ENCODE data around the gene CYTH4. TPM values are rescaled to one million over a fixed set of nuclear protein-coding genes. Genes with fewer than 3 reads are reported as not detected.
"Not testable (repeated sequence)": the region's sequence is repeated elsewhere in the genome, so short reads cannot be mapped to it uniquely, and the experiment has no call there.

CYTH4 gene
- total RNA-seq, 2 experiments from 2014 or later, result 106 to 110 TPM

DNA sequence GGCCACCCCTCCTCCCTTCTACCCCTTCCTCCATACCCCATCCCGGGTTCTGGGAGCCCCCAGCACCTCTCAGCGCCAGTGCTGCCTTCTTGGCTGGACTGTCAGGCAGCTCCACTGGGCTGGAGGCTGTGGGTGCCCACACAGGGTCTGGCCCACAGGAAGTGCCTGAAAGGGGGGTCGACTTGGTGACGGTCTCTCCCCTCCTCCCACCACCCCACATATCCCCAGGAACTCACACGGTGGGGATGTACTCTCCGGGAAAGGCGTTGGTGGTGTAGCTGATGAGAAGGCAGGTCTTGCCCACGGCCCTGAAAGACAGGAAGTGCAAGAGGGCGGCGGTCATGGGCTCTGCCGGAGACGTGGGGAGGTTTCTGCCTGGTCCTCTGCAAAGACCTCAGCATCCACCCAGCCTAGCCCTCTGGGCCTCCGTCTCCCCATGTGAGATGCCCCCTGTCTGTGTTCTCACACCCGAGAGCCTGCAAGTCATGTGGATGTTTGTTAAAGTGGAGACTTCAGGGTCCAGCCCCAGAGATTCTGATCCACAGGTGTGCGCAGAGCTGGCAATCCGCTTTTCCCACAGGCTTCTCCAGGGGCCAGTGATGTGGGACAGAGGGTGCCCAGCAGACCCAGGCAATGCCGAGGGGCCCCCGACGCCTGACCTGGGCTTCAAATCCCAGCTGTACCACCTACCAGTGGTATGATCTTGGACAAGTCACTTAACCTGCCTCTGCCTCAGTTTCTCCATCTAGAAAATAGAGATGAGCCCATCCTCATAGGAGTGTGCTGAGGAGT lies 40.8 kb upstream of the CYTH4 start:
- CTCF ChIA-PET, result interaction anchor here (0.6 to 7.3 kb wide), 17 partner anchors 10 to 367 kb away, joined by 3 to 81 read pairs (median 5); partner anchors contain the start of genes GGA1 and IL2RB
- peaks cover 72% of the 10 kb centered on the region for H3K4me1 Mint-ChIP-seq
- POLR2A ChIA-PET, result interaction anchor here (0.7 to 2.1 kb wide), 6 partner anchors 8 to 41 kb away, joined by 4 to 6 read pairs (median 4); partner anchors contain the start of gene CYTH4
- no peaks in the 10 kb centered on the region for H3K27me3 Mint-ChIP-seq
- no peaks in the 10 kb centered on the region for H3K9me3 Mint-ChIP-seq
- H3K36me3 Mint-ChIP-seq (ENCODE audit: low read depth), result peaks cover 70% of the 10 kb centered on the region
- H3K4me3 Mint-ChIP-seq, result peak overlapping the region; percentile 99
- H3K27ac Mint-ChIP-seq, result peak overlapping the region; percentile 99
- peak; percentile 74 for DNase-seq

DNA sequence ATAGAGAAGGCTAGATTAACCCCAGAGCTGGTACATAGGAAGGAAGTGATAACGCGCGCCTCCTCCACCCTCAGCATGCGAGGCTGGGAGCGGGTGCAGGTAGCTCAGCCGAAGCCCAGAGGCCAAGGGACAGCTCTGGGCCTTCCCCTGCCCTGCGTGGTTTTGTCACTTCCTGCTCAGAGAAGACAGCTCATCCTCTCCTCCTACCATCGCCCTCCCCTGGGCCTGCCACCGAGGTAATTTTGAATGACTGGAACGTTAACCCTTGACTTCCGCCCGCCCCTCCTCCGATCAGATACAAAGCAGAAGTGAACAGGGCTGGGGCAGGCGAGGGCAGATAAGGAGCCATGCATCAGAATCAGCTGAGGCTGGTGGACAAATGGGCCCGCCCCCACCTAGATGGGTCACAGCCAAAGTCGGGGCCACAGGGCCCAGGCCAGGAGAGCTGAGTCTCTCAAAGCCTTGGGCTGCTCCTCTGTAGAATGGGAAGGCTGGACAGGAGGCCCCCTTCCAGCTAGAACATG lies 39.9 kb upstream of the CYTH4 start:
- no peaks in the 10 kb centered on the region for H3K9me3 Mint-ChIP-seq
- peak overlapping the region; percentile 99 for H3K4me3 Mint-ChIP-seq
- POLR2A ChIA-PET, result interaction anchor here (0.5 to 2.1 kb wide), 9 partner anchors 9 to 883 kb away, joined by 3 to 6 read pairs (median 4); partner anchors contain the start of gene CYTH4
- CTCF ChIA-PET, result interaction anchor here (0.9 to 7.3 kb wide), 16 partner anchors 9 to 366 kb away, joined by 3 to 81 read pairs (median 4); partner anchors contain the start of genes CYTH4, GGA1 and IL2RB
- H3K27ac Mint-ChIP-seq, result peak overlapping the region; percentile 99
- peaks cover 61% of the 10 kb centered on the region for H3K36me3 Mint-ChIP-seq (ENCODE audit: low read depth)
- no peaks in the 10 kb centered on the region for H3K27me3 Mint-ChIP-seq
- peak; percentile 96 for DNase-seq
- peaks cover 68% of the 10 kb centered on the region for H3K4me1 Mint-ChIP-seq

DNA sequence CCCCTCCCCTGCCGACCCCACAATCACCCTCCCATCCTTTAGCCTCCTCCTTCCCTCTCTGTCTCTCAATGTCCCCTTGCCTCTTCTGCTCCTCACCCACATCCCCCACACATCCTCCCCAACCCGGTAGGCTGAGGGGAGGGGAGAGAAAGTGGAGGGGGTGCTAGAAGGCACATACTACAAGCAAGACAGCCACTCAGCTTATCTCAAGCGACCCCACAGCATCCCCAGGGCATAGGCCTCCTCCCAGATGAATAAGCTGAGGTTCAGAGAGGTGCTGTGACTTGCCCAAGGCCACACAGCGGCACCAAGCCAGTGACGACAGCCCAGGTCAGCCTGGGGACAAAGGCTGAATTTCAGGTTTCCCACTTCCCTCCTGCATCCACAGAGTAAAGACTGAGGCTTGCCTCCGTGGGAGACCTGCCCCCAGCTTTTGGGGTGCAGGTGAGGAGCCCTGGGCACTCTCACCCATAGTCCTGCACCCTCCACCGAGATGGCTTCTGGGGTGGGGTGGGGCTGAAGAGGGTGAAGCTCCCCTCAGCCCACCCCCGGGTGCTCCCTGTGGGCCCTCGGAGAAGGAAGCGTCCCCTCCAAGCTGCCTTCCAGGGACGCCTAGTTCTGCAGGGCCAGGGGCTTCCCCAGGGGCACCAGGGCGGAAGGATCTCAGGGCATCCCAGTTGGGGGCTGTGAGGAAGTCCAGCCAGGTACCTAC lies 38.8 kb upstream of the CYTH4 start:
- peak; percentile 48 for DNase-seq
- CTCF ChIA-PET, result interaction anchor here (0.7 to 7.3 kb wide), 11 partner anchors 12 to 323 kb away, joined by 3 to 81 read pairs (median 4); partner anchors contain the start of gene CYTH4
- Mint-ChIP-seq H3K4me1 (peaks cover 60% of the 10 kb centered on the region), H3K9me3 (no peaks in the 10 kb centered on the region), H3K27ac (peak overlapping the region; percentile 99), H3K36me3 (ENCODE audit: low read depth) (peaks cover 51% of the 10 kb centered on the region), H3K4me3 (peak overlapping the region; percentile 99), H3K27me3 (no peaks in the 10 kb centered on the region)
- POLR2A ChIA-PET, result interaction anchor here (0.7 to 2.1 kb wide), 5 partner anchors 10 to 164 kb away, joined by 3 to 6 read pairs (median 3); no protein-coding TSS in a partner anchor

DNA sequence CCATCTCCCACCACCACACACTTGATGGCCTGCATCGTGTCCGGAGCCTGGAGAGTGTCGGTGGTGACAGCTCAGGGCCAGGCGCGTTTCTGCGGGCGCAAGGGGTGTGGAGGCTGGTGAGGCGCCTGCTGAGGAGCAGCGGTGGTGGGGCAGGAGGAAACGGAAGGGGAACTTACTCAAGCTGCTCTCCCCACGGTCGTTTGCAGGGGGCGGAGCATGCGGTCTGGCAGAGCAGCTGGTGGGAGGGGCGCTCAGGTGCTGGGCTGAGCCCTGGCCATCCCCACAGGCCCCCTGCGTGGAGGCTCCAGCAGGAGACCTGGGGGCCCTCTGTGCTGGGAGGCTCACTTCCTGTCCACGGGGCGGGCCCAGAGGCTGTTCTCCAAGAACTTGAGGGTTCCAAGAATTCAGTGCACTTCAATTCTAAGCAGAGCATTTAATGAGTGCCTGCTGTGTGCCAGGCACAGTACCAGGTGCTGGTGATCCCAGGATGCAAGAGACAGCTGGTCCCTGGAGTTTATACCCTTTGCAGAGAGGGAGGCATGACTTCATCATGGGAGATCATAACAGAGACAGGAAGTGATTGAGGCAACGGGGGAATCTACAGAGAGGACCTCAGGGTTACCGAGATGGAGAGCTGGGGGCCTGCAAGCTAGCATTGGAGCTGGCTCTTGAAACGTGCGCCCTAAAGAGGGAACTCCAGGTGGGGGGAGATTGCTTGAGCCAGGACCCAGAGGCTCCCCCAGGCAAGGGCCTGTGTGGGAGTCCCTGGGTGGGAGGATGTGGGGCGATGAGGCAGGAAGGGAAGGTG lies 38.0 kb upstream of the CYTH4 start, which contains the start of gene RAC2:
TSS of gene RAC2 (minus strand) at position 156 of the 808 bp plus-strand sequence. CDS start at position 35, 121 bp downstream.
- DNase-seq, result peak; percentile 94
- H3K9me3 Mint-ChIP-seq, result no peaks in the 10 kb centered on the region
- H3K27me3 Mint-ChIP-seq, result no peaks in the 10 kb centered on the region
- H3K4me1 Mint-ChIP-seq, result peaks cover 53% of the 10 kb centered on the region
- ChIA-PET POLR2A (interaction anchor here (0.6 to 1.4 kb wide), 5 partner anchors 15 to 164 kb away, joined by 3 to 5 read pairs (median 3); no protein-coding TSS in a partner anchor), CTCF (interaction anchor here (0.9 to 7.3 kb wide), 15 partner anchors 13 to 322 kb away, joined by 3 to 81 read pairs (median 4); partner anchors contain the start of gene CYTH4)
- peaks cover 44% of the 10 kb centered on the region for H3K36me3 Mint-ChIP-seq (ENCODE audit: low read depth)
- peak within 1 kb of the TSS; percentile 99 for H3K27ac Mint-ChIP-seq
- H3K4me3 Mint-ChIP-seq, result peak within 1 kb of the TSS; percentile 99

DNA sequence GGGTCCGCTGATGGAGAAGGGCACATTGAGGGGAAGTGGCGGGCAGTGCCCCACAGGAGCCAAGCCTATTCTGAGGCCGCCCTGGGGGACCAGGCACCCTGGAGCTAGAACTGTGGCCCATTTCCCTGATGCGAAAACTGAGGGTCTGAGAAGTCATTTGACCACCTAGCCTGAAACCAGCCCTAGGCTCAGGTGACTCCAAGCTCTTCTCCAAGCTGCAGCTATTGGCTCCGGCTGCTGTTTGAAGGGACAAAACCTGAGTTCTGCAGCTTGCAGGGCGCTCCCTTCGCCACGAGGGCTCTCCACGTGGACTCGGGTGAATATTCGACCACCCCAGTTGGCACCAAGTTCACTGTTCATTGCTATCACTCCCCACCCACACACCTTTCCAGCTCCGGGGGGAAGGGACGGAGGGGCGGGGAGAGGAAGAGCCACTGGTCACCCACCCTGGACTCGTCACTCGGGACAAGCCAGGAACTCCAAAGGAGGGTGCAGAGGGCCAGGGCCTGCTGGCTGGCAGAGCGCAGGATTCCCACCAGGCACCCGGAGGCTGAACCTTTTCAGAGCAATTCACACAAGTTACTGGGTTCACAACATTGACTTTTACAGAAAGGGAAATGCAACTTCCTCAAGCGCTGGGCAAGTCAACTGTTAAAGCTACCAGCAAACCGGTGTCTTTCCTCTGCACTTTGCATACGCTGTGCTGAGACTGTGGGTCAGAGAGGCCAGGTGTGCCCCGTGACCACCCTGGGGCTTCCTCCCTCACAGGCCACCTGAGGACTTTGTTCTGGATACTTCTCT lies 37.2 kb upstream of the CYTH4 start:
- H3K36me3 Mint-ChIP-seq (ENCODE audit: low read depth), result peaks cover 36% of the 10 kb centered on the region
- H3K27me3 Mint-ChIP-seq, result no peaks in the 10 kb centered on the region
- H3K27ac Mint-ChIP-seq, result peak overlapping the region; percentile 99
- DNase-seq, result no peak
- H3K4me1 Mint-ChIP-seq, result peaks cover 45% of the 10 kb centered on the region
- H3K9me3 Mint-ChIP-seq, result no peaks in the 10 kb centered on the region
- ChIA-PET POLR2A (interaction anchor here (0.6 to 1.4 kb wide), 3 partner anchors 16 to 165 kb away, joined by 3 to 5 read pairs (median 3); no protein-coding TSS in a partner anchor), CTCF (interaction anchor here (0.7 to 7.3 kb wide), 14 partner anchors 11 to 322 kb away, joined by 3 to 81 read pairs (median 4); no protein-coding TSS in a partner anchor)
- H3K4me3 Mint-ChIP-seq, result peak overlapping the region; percentile 99

DNA sequence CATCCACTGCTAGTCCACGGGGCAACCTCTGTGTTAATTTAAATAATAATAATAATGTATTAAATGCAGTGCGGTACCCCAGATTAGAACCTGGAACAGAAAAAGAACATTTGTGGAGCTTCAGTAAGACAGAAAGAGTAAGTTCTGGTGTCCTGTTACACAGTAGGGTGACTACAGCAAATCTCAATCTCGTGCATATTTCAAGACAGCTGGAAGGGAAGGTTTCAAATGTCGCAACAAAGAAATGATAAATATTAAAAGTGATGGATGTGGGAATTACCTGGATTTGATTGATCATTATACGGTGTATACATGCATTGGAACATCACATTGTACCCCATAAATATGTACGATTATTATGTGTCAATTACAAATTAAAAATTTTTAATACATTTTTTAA lies 36.6 kb upstream of the CYTH4 start:
- H3K4me3 Mint-ChIP-seq, result no peak overlapping the region
- H3K27ac Mint-ChIP-seq, result peak overlapping the region; percentile 99
- no peaks in the 10 kb centered on the region for H3K9me3 Mint-ChIP-seq
- H3K27me3 Mint-ChIP-seq, result no peaks in the 10 kb centered on the region
- ChIA-PET POLR2A (no interaction called here), CTCF (interaction anchor here (0.6 to 7.3 kb wide), 6 partner anchors 10 to 46 kb away, joined by 3 to 81 read pairs (median 4); no protein-coding TSS in a partner anchor)
- peaks cover 38% of the 10 kb centered on the region for H3K4me1 Mint-ChIP-seq
- DNase-seq, result no peak
- H3K36me3 Mint-ChIP-seq (ENCODE audit: low read depth), result peaks cover 30% of the 10 kb centered on the region

DNA sequence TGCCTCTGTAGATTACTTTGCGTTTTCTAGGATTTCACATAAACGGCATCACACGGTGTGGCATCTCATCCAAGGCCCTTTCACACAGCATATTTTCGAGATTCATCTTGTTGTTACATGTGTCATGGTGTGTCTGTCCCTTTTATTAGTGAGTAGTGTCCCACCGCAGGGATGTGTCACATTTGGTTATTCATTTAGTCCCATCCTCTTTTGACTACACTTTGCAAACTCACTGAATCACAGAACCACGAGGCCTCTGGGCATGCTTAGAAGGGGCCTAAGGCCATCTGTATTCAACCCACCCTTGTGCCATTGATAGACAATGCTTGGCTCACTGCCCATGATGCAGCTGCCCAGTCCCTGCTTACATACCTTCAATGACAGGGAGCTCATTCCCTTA lies 34.1 kb upstream of the CYTH4 start:
- H3K27ac Mint-ChIP-seq, result no peak overlapping the region
- no peak for DNase-seq
- peaks cover 7% of the 10 kb centered on the region for H3K36me3 Mint-ChIP-seq (ENCODE audit: low read depth)
- POLR2A ChIA-PET, result no interaction called here
- no peaks in the 10 kb centered on the region for H3K9me3 Mint-ChIP-seq
- CTCF ChIA-PET, result interaction anchor here (7.1 kb wide), 1 partner anchor 12 kb away, joined by 81 read pairs; no protein-coding TSS in a partner anchor
- no peak overlapping the region for H3K4me3 Mint-ChIP-seq
- H3K27me3 Mint-ChIP-seq, result no peaks in the 10 kb centered on the region
- H3K4me1 Mint-ChIP-seq, result peaks cover 26% of the 10 kb centered on the region

DNA sequence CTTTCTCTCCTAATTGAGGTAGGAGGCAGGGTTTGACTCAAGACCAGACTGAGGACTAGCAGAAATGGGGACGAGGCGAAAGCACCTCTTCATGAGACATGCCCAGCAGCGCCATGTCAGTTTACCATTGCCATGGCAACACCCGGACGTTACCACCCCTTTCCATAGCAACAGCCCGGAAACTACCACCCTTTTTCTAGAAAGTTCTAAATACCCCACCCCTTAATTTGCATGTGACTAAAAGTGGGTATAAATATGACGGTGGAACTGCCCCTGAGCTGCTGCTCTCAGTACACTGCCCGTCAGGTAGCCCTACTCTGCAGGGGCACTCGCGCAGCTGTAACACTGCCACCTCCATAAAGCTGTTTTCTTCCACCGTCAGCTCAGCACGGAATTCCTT lies 32.3 kb upstream of the CYTH4 start:
- no peak overlapping the region for H3K27ac Mint-ChIP-seq
- H3K4me1 Mint-ChIP-seq, result peaks cover 16% of the 10 kb centered on the region
- H3K4me3 Mint-ChIP-seq, result no peak overlapping the region
- POLR2A ChIA-PET, result interaction anchor here (0.6 kb wide), 1 partner anchor 743 kb away, joined by 3 read pairs; no protein-coding TSS in a partner anchor
- CTCF ChIA-PET, result interaction anchor here (1.5 kb wide), 1 partner anchor 11 kb away, joined by 5 read pairs; no protein-coding TSS in a partner anchor
- no peaks in the 10 kb centered on the region for H3K9me3 Mint-ChIP-seq
- H3K36me3 Mint-ChIP-seq (ENCODE audit: low read depth), result no peaks in the 10 kb centered on the region
- DNase-seq, result no peak
- H3K27me3 Mint-ChIP-seq, result no peaks in the 10 kb centered on the region

DNA sequence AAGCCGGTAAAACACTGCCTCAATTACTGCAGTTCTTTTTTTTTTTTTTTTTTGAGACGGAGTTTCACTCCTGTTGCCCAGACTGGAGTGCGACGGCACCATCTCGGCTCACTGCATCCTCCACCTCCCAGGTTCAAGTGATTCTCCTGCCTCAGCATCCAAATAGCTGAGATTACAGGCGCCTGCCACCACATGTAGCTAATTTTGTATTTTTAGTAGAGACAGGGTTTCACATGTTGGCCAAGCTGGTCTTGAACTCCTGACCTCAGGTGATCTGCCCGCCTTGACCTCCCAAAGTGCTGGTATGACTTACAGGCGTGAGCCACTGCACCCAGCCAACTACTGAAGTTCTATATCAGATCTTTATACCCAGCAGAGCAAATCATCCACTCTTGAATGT lies 30.5 kb upstream of the CYTH4 start:
- H3K4me1 Mint-ChIP-seq, result peaks cover 11% of the 10 kb centered on the region
- H3K9me3 Mint-ChIP-seq; H3K27ac Mint-ChIP-seq; H3K36me3 Mint-ChIP-seq (ENCODE audit: low read depth); H3K27me3 Mint-ChIP-seq; POLR2A ChIA-PET; H3K4me3 Mint-ChIP-seq; DNase-seq: not testable (repeated sequence)
- CTCF ChIA-PET, result interaction anchor here (0.6 to 1.6 kb wide), 3 partner anchors 9 to 353 kb away, joined by 4 to 5 read pairs (median 5); no protein-coding TSS in a partner anchor

DNA sequence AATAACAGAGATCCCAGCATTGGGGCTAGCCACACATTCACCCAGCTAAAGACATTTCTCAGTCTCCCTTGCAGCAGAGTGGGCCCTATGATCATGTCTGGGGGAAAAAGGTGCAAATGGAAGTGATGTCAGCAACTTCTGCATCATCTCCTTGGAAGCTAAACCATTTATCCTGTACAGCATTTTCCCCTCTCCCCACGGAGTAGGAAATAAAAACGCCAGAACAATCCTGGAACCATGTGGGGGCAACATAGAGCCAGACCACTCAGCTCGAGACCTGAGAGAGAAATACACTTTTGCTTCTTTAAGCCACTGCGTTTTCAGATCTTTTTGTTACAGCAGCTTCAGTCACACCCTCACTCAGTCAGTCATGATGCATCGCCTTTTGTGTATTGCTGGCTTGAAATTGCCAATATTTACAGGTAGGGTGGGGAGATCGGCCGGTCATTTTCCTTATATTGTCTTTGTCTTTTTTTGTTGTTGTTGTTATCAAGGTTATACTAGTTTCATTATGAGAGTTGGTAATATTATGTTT lies 29.1 kb upstream of the CYTH4 start:
- ChIA-PET POLR2A (no interaction called here), CTCF (interaction anchor here (1.0 kb wide), 1 partner anchor 25 kb away, joined by 3 read pairs; no protein-coding TSS in a partner anchor)
- Mint-ChIP-seq H3K27ac (no peak overlapping the region), H3K27me3 (peaks cover 7% of the 10 kb centered on the region), H3K4me3 (no peak overlapping the region), H3K4me1 (peaks cover 9% of the 10 kb centered on the region), H3K9me3 (no peaks in the 10 kb centered on the region), H3K36me3 (ENCODE audit: low read depth) (no peaks in the 10 kb centered on the region)
- DNase-seq, result no peak
